GM19468 (cell line): ENCODE measurements around the gene LUM.
"Not testable (repeated sequence)": the region's sequence is repeated elsewhere in the genome, so short reads cannot be mapped to it uniquely, and the experiment has no call there.

ENCODE experiments used
- ATAC-seq: cut with Tn5 transposase; IDR thresholded peaks from one replicate; pipeline ENCODE4 v1.9.1; 2021; ENCODE audit warnings: mild to moderate bottlenecking, moderate library complexity, moderate number of reproducible peaks; ENCODE audit not compliant: unreplicated experiment; ENCODE audit errors: extremely low read depth

LUM gene

DNA sequence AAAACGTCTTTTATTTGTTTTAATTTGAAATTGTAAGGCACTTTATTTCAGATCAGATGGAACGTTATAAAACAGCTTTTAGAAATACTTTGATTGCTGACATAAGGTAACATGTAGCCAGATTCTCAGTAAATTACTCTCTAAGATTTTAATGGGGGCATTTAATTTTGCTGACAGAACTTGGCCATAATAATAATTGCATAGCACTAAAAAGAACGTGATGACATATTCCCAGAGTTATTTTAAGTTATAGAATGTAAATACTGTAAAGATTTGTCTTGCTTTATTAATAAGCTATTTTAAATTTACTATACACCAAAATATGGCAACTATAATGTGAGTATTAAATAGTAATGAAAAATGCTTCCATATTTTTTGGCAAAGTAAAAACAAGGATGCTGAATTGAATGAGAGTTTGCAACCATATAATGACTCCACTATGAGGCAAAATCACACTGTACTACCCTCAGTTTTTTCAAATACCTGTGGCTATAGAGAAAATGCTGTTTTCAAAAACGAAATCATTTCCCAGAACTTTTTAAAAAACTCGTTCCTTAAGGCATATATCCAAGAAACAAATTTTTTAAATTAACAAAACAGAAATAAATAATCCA, 876 bp downstream of the LUM start:
- no peak for ATAC-seq

DNA sequence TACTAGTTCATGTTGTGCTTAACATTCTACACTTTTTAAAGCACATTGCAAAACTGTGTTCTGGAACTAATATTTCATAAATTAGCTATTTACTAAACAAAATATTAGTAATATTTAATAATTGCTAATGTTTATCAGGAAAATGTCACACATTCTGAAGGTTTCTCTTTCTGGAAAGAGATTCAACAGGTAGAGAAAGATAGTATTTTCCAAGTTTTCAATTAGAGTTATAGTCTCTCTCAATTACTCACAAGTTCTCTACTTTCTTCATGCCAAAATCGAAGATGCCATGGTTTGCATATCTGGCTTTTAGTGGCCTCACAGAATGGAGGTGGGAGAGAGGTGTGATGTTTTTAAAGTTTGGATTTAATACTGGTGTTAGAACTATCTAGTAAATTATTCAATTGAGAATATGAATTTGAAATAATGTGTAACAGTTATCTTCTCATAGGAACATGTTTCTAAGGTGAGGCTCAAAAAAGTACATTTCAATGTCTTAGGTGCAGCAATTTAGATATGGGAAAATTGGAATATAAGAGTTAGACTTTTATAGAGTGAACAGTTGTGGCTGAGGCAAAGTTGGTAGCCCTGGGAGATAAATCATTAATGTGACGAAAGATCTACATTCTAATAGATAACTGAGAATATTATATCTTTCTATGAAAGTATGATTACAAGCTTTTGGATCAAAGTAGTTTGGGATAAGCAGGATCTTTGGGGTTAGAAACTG, 1.5 kb downstream of the LUM start:
- ATAC-seq: no peak

DNA sequence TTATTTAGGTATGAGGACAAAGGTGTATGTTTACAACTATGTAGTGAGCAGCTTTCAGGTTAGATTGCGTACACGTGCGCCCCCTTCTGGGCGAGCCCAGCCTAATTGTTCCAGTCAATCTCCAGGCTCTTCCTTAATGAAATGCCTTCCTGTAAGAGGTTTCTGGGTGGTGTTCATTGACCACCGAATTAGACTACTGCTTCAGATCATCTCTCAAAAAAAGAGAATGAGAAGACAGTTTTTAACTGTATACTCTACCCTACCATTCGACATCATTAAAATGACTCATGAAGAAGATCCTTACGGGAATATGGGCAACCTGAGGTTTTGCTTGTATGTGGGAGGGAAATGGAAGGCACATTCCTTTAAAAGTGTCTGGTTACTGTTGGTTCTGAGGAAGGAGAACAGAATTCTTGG, 2.1 kb downstream of the LUM start:
- peak; percentile 62 for ATAC-seq

DNA sequence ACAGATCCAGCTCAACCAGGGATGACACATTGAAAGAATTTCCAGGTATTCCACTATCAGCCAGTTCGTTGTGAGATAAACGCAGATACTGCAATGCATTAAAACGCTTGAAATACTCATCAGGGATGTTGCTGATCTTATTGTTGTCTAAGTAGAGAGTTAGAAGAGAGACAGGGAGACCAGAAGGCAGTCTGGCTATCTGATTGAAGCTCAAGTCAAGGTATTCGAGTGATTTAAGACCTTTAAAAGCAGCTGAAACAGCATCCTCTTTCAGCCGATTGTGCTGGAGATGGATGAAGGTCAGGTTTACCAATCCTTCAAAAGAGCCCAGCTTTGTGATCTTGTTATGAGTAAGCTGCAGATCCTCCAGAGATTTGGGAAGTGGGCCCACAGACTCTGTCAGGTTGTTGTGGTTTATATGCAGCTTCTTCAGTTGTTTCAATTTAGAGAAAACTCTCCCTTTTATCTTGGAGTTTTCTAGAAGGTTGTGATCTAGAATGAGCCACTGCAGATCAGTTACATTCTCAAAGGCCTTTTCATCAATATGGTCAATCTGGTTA, 3.0 kb downstream of the LUM start:
- ATAC-seq: no peak

DNA sequence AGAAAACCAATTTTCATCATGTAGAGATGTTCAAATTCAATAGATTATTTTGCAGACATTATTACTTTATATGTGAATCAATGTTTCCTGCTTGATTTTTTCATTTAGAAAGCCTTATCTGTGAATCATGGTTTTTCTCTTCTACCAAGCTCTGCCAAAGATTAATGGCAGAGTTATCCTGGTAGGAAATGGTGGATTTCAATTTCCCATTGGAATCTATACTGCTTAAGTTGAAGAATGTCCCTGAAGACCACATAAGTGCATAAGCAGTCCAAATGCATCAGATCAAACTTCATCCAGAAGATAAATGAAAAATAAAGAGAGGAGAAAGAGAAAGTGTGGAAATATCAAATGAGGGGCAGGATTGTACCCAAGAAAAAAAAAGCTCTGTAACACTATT, 5.0 kb downstream of the LUM start:
- ATAC-seq: no peak

DNA sequence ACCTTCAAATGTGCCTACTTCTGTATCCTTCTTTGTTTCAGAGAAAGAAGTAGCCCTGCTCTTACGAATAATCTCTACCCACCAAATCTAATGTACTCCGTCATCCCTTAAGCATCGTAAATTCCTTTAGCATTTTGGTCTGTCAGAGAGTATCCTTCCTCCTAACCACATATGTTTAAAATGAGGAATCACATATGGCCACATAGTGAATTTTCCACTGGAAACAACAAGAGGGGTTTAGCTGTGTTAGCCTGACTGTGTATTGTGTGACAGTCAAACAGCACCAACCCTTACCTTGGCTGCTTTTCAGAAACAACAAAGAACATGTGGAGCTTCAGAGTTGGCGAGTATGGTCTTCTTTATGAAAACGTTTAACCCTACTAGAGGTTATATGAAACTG, 5.5 kb downstream of the LUM start:
- ATAC-seq: no peak

DNA sequence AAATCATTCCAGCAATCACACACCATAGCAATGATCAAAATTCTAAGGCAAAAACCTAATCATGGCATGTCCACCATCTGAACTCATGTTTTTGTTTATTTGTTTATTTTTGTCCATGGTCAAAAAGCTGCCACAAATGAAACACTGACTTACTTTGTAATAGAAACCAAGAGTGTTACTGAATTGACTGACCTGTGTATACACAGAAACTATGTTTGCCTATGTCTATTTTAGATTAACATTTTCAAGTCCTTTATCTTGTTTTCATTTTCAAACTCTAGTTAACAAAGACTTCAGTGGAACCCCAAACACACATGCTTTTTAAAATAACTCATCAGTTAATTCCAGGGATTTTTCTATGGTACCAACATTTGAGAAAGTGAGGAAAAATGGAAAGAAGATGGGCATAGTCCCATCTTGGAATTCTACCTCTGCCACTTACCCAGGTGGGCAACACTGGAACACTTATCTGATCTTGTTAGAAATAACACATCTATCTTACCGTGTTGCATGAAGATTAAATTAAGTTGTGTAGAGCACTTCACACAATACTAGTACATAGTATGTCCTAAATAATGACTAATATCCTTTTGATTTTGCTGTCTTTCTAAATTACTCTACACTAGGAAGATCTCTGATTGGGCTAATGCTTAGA, 6.4 kb downstream of the LUM start:
- peak; percentile 76 for ATAC-seq

DNA sequence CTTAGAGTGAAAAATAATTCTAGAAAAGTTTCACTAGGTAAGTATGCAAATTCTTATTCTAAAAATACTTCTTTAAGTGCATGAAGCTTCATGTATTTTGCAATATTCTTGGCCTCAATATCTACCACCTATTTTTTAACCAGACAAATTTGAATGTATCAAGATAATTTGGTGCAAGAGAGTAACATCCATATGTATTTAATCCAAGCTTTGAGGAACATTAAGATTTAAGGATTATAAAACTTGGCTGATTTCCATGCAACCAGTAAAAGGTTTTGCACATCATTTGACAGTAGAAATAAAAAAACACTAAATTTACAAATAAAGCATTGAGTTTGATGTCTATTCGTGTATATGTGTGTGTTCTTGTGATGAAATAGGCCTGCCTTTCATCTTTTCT, 7.7 kb downstream of the LUM start:
- ATAC-seq: no peak

DNA sequence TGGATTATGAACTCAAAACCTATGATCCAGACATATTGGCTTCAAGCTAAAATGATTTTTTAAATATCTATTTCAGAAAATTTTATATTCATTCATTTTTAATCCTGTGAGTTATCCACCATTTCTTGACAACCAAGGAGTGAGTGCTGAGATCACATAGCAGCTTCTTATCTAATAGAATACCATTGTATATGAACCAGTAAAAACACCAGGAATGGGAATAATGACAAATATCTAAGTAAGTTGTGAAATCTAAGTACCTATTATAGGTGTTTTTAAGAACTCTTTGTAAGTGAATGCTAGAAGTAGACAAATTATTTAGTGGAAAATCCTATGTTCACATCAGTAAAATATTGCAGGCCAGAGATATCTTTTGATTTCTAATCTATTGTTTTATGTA, 8.2 kb downstream of the LUM start:
- no peak for ATAC-seq

DNA sequence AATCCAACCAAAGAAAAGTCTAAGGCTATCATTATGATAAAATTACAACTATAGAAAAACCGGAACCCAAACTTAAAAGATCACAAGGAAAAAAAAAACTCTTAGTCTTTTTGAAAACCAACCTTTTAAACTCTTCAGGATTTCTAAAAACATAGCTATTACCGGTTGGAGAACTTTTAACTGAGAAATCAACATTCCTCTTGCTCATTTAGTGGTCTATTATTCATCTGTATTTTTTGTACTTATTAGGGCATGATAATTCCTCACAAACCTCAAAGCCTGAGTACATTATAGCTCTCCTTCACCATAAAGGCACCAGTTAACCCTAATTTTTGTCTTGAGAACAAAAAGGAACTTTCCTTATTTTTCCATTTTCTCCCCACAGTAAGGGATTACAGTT, 10.4 kb downstream of the LUM start:
- ATAC-seq: no peak

DNA sequence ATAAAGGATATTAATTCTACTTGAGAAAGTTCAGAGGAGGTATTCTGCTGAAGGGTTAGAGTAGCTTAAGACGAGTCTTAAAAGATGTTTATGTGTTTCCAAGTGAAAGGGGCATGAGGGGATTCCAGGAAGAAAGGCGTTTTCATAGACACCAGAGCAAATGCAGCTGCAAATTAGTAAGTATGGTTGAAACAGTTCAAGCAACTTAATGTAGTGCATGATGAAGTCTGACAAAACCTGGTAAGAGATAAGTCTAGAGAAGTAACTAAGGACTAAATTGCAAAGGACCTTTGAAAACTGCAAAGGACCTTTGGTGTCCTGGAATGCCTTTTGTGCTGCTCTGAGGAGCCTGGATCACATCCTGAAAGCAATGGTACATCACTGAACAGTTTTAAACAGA, 11.5 kb downstream of the LUM start:
- no peak for ATAC-seq

DNA sequence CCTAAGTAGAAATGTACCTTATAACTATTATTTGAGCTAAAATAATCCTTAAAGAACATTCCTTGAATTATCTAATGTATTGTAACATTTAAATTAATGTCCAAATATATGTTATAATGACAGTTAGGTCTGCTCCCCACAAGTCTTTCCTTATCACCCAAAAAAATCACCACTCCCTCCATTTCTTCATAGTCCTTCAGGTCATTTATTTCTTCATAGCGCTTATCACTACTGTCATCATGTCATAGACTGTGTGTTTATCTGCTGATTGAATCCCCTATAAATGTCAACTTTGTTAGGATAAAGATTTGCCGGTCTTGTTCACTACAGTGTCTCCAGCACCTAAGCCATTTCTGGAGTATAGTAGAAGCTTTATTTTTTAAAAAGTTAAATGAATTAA, 12.0 kb downstream of the LUM start:
- ATAC-seq: no peak

DNA sequence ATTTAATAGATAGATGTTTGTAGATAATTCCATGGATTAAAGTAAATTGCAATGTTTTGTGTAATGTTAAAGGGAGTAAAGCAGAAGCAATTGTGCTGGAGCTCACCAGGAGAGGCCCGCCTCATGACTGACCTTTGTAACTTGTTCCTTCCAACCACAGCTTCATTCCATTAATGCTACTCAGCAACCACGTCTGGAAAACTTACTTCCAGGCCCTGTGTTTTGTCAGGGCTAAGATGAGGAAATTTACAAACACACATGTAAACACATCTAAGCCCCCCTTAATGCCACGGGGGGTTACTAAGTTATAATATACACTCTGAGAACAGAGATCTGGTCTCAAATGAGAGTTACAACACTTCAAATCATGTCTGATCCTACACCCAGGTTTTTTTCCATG, 12.4 kb downstream of the LUM start:
- no peak for ATAC-seq

DNA sequence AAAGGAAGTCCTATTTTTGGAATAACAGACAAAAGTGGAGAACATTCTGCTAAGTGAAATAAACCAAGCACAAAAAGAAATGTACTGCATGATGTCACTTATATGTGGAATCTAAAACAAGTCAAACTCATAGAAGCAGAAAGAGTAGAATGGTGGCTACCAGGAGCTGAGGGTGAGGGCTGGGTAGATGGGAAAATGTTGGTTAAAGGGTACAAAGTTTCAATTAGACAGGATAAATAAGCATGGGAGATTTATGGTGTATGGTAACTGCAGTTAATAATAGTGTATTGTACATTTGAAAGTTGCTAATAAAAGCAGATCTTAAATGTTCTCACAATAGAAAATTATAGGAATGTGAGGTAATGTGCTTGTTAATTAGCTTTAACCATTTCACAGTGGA, 12.8 kb downstream of the LUM start:
- no peak for ATAC-seq

DNA sequence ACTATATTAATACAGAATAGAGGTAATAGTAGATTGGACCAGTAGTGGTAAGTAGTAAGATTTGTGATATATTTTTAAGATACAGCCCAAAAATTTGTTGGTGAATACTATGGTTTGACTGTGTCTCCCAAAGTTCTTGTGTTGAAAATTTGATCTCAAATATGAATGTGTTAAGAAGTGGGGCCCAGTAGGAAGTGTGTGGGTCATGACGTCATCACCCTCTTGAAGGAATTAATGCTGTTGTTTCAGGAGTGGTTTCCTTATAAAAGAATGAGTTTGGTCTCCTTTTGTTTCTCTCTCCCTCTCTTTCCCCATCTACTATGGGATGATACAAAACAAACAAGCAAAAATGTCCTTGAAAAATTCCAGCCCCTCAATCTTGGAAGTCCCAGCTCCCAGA, 16.3 kb downstream of the LUM start:
- ATAC-seq: no peak

DNA sequence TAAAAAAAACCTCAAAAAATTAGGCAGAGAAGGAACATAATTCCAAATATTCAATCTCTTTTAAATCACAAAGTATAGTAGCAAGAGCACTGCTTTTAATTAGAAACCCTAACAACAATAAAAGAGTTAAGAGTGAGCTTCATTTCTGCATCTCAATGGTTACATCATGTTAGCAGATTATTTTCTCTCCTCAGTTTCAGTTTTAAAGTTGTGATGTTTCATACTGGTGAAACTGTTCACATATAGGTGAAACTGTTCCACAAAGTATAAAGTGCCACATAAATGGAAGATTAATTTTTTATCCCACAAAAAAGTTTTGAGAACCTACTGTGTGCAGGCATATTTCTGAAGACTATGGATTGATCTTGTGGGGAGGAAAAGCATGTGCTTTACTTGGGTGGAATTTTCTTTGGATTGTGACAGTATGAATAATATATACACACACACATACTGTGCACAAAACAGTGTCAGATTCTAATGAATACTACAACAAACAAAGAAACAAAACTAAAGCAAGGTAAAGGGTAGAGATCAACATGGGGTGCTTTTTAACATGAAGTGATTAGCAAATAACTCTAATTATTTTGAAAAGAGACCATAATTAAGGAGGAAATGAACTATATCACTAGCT, 17.1 kb downstream of the LUM start:
- no peak for ATAC-seq

DNA sequence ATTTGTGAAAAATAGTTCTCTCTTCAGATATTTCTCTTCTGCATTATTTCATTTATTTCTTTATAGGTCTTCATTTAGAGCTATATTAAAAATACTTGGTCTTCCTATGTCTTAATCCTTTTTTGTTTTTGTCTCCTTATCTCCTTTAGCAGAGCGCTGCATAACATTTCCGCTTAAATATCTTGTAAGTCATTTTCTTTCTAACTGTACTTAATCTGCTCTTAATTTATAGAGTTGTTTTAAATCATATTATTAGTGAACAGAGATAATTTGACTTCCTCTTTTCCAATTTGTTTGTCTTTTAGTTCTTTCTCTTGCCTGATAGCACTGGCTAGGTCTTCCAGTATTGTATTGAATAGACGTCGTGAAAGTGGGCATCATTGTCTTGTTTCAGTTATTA, 18.0 kb downstream of the LUM start:
- ATAC-seq: no peak

DNA sequence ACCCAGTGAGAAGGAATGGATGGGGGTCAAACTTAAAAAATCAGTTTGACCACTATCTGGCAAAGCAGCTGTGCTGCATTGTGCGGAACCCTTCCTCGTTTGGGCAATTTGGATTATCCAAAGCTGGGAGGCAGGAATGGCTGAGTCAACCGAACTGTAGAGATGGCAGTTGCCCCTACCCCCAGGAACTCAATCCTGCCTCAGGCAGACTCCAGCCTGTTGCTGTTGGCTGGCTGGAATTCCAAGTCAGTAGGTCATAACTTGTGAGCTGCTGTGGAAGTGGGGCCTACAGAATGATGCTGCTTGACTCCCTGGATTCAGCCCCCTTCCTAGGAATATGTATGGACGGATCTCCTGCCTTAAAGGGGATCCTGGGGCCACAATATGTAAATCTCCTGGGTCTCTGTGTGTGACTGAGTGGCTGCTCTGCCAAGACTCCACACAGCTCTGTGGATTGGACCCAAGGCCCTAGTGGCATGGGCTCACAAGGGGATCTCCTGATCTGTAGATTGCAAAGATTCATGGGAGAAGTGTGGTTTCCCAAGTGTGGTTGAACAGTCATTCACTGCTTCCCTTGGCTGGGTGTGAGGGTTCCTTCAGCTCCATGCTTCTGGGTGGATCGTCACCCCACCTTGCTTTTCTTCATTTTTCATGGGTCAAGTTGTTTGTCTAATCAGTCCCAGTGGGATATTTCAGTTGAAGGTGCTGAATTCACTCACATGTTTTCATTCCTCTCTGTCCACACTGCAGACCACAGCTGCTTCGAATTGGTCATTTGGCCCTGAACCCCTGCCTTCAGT, 19.2 kb downstream of the LUM start:
- ATAC-seq: no peak

DNA sequence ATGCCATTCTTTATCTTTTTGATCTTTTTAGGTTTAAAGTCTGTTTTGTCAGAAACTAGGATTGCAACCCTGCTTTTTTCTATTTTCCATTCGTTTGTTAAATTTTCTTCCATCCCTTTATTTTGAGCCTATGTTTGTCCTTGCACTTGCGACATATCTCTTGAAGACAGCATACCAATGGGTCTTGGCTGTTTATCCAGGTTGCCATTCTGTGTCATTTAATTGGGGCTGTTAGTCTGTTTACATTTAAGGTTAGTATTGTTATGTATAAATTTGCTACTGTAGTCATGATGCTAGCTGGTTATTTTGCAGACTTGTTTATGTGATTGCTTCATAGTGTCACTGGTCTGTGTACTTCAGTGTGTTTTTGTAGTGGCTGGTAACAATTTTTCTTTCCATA, 21.3 kb downstream of the LUM start:
- not testable (repeated sequence) for ATAC-seq

DNA sequence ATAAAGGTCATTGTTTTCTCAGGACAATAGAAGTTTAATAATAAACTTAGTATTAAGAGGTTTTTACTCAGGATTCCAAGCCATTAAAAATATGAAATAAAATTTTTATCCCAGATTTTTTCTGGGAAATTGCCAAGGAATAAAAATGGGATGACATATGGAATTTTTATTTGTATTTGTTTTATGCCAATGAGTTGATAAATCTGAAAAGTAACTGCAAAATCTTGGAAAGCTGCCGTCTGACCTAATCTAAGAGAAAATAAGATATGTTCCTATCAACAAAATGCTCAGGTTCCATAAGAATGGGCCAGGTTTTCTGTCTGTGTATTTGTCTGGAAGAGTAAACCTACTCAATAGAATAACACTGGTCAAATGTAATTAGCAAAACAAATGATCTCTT, 31.3 kb downstream of the LUM start:
- no peak for ATAC-seq
